NCI-H1930 (cell line): ENCODE data around the gene SH3PXD2B.
"Not testable (repeated sequence)": the region's sequence is repeated elsewhere in the genome, so short reads cannot be mapped to it uniquely, and the experiment has no call there.

Source experiments
- DNase-seq, 2 experiments: peaks; one replicate each; lab custom pipeline; 2025; lab: John Stamatoyannopoulos, UW

SH3PXD2B gene

GRCh38 chr5:172336676-172337285 is 117.5 kb downstream of the SH3PXD2B start:
- no peak for DNase-seq

GRCh38 chr5:172336264-172336663 is 118.1 kb downstream of the SH3PXD2B start:
- DNase-seq: no peak

- no peak for DNase-seq
These were observed 118.6 kb downstream of the SH3PXD2B start for GRCh38 chr5:172335721-172336120.

- DNase-seq: no peak
These were observed 119.7 kb downstream of the SH3PXD2B start for GRCh38 chr5:172334641-172335040.

- DNase-seq: no peak
These were observed 120.1 kb downstream of the SH3PXD2B start for GRCh38 chr5:172334196-172334595.

GRCh38 chr5:172326901-172327300 is 127.4 kb downstream of the SH3PXD2B start:
- DNase-seq: not testable (repeated sequence)

GRCh38 chr5:172325452-172325851 is 128.9 kb downstream of the SH3PXD2B start:
- no peak for DNase-seq

- peak in 1 of 2 experiments; percentile 17 for DNase-seq
These were observed 132.0 kb downstream of the SH3PXD2B start for GRCh38 chr5:172322028-172322965.

- DNase-seq: peak; percentile 40 to 68
These were observed 132.7 kb downstream of the SH3PXD2B start for GRCh38 chr5:172321593-172321992.

- DNase-seq: no peak
These were observed 134.4 kb downstream of the SH3PXD2B start for GRCh38 chr5:172319708-172320441.

GRCh38 chr5:172315587-172316493 is 138.5 kb downstream of the SH3PXD2B start:
- no peak for DNase-seq

GRCh38 chr5:172313915-172314314 is 140.4 kb downstream of the SH3PXD2B start:
- no peak for DNase-seq

GRCh38 chr5:172312286-172312685 is 142.0 kb downstream of the SH3PXD2B start:
- DNase-seq: no peak

- DNase-seq: no peak
These were observed 142.7 kb downstream of the SH3PXD2B start for GRCh38 chr5:172311605-172312004.

- DNase-seq: no peak
These were observed 143.3 kb downstream of the SH3PXD2B start for GRCh38 chr5:172311026-172311425.

- DNase-seq: no peak
These were observed 148.9 kb downstream of the SH3PXD2B start for GRCh38 chr5:172305380-172305779.

GRCh38 chr5:172303572-172304335 is 150.6 kb downstream of the SH3PXD2B start:
- peak in 1 of 2 experiments; percentile 76 for DNase-seq

- DNase-seq: peak; percentile 34 to 54
These were observed 151.2 kb downstream of the SH3PXD2B start for GRCh38 chr5:172303162-172303561.

- DNase-seq: no peak
These were observed 152.1 kb downstream of the SH3PXD2B start for GRCh38 chr5:172302047-172302710.

GRCh38 chr5:172299916-172300439 is 154.3 kb downstream of the SH3PXD2B start:
- DNase-seq: no peak
